Peyer's patch (tissue), 4 donors: Measurements from ENCODE around the gene ADCY3.

ENCODE experiments used
- POLR2A ChIP-seq, 2 donors: fragments of 450-650 bp; IDR thresholded peaks; one replicate each; pipeline ENCODE4 v1.5.1; 2017; ENCODE audit warnings: antibody characterized with exemption in 2 of 2, mild to moderate bottlenecking in 2 of 2, moderate library complexity in 2 of 2
- TF ChIP-seq, protein P1 (sequence below), 6 experiments: fragments of 450-650 bp in 4 of 6; fragments of 200-600 bp in 2 of 6; sonication (generic) in 1 of 6; IDR thresholded peaks; one replicate each; pipeline ENCODE4 v1.5.1; 2017 to 2019; ENCODE audit warnings: antibody characterized with exemption in 6 of 6, mild to moderate bottlenecking in 3 of 6, moderate library complexity in 1 of 6

DNA sequence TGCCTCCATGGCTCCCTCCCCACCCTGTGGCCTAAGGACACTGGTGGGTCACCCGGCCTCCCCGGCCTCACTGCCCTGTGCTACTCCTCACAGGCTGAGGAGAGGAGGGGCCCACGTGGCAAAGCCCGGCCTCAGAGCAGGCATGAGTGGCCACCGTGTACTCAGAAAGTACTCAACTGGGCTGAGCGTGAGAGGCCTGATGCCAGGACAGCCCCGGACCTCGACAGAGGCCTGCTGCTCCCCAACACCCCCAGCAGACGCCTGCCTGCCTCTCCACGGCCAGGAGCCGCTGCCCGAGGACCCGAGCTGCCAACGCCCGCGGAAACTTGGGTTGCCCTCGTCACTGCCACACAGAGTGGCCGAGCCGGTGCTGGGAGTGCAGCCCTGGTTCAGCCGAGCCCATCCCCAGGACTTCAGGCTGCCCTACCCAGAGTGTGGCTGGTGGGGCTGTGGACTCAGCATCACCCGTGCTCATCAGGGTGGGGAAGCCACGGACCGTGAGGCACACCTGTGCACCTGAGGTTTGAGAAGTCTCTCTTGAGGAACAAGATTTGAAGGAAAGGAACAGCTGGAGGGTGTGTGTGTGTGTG lies 67.5 kb downstream of the ADCY3 start:
- TF ChIP-seq, protein P1, sequence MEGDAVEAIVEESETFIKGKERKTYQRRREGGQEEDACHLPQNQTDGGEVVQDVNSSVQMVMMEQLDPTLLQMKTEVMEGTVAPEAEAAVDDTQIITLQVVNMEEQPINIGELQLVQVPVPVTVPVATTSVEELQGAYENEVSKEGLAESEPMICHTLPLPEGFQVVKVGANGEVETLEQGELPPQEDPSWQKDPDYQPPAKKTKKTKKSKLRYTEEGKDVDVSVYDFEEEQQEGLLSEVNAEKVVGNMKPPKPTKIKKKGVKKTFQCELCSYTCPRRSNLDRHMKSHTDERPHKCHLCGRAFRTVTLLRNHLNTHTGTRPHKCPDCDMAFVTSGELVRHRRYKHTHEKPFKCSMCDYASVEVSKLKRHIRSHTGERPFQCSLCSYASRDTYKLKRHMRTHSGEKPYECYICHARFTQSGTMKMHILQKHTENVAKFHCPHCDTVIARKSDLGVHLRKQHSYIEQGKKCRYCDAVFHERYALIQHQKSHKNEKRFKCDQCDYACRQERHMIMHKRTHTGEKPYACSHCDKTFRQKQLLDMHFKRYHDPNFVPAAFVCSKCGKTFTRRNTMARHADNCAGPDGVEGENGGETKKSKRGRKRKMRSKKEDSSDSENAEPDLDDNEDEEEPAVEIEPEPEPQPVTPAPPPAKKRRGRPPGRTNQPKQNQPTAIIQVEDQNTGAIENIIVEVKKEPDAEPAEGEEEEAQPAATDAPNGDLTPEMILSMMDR (IDR thresholded peaks at IDR 0.05) = no peak
- TF ChIP-seq POLR2A (IDR thresholded peaks at IDR 0.05) = no peak
